ENCODE data around the gene CNTNAP5.

- TF ChIP-seq RFX5 (IDR thresholded peaks at IDR 0.05; ENCODE audit: low read depth, low read length) (no peak), SMC3 (IDR thresholded peaks at IDR 0.05; ENCODE audit: low read depth, low read length) (no peak), CTCF (conservative IDR thresholded peaks at IDR 0.05; ENCODE audit: low read depth, low read length) (no peak), CHD1 (IDR thresholded peaks at IDR 0.05; ENCODE audit: low read depth, low read length) (no peak), RAD21 (IDR thresholded peaks at IDR 0.05; ENCODE audit: low read length) (no peak), POLR2A (IDR thresholded peaks at IDR 0.05; ENCODE audit: low read depth, low read length) (no peak), MXI1 (IDR thresholded peaks at IDR 0.05; ENCODE audit: borderline replicate concordance, low read depth, low read length) (no peak)
- TF ChIP-seq, protein P1, sequence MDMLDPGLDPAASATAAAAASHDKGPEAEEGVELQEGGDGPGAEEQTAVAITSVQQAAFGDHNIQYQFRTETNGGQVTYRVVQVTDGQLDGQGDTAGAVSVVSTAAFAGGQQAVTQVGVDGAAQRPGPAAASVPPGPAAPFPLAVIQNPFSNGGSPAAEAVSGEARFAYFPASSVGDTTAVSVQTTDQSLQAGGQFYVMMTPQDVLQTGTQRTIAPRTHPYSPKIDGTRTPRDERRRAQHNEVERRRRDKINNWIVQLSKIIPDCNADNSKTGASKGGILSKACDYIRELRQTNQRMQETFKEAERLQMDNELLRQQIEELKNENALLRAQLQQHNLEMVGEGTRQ (IDR thresholded peaks at IDR 0.05; ENCODE audit: low read depth, low read length) = no peak
These were observed 285.6 kb downstream of the CNTNAP5 start for GRCh38 chr2:124310671-124311070.

Data from IMR-90 (cell line).